HUES48 (cell line): Measurements from ENCODE around the gene ASB2.

Experiments used
- H3K27ac ChIP-seq: one replicate; pipeline ENCODE4 v1.7.0; 2013; ENCODE audit warnings: low read depth, low read length, inconsistent platforms
- H3K27me3 ChIP-seq: 2 replicates; pipeline ENCODE4 v1.6.1; 2013; ENCODE audit warnings: mild to moderate bottlenecking, low read length; ENCODE audit not compliant: control insufficient read depth, insufficient read depth
- H3K36me3 ChIP-seq: 2 replicates; pipeline ENCODE4 v1.6.1; 2013; ENCODE audit warnings: low read length; ENCODE audit not compliant: control insufficient read depth, insufficient read depth
- H3K4me1 ChIP-seq: 2 replicates; pipeline ENCODE4 v1.6.1; 2013; ENCODE audit warnings: mild to moderate bottlenecking, low read length; ENCODE audit not compliant: control insufficient read depth, insufficient read depth
- H3K4me3 ChIP-seq: 2 replicates; pipeline ENCODE4 v1.5.1; 2013; ENCODE audit warnings: mild to moderate bottlenecking, low read depth, low read length
- H3K9ac ChIP-seq: 2 replicates; pipeline ENCODE4 v1.6.1; 2013; ENCODE audit warnings: mild to moderate bottlenecking, low read depth, low read length, moderate library complexity
- H3K9me3 ChIP-seq: 2 replicates; pipeline ENCODE4 v1.6.1; 2013; ENCODE audit warnings: low read length; ENCODE audit not compliant: control insufficient read depth, insufficient read depth

The ASB2 gene

DNA sequence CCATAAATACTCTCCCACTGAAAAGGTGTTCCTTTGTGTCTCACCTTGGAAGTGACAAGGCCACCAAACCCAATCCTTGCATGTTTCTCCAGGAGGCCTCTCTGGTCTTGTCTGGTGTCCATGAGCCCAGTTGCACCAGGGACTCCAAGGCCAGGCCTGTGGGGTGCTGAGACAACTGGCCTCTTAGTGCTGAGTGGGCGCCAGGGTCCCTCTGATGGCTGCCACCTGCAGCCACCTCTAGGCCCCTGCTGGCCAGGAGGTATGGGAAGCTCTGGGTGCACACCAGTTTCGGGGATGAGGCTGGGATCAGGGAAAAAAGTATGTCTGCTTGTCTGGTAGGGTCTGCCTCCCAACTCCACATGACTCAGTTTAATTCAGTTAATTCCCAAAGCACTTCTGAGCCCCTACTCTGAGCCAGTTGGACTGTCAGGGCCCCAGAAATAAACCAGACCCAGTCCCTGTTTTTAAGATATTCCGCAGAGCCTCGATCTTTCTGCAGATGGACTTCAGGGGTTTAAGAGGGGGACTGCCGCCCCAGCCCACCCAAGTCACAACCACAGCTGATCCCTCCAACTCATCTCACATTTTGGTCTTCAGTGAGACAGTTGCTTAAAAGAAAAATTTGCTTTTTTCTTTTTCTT is 64.3 kb downstream of the ASB2 start:
- Histone ChIP-seq H3K9me3 (no peaks in the 10 kb centered on the region), H3K4me3 (no peak overlapping the region), H3K9ac (no peak overlapping the region), H3K36me3 (no peaks in the 10 kb centered on the region), H3K27me3 (no peaks in the 10 kb centered on the region), H3K4me1 (no peaks in the 10 kb centered on the region), H3K27ac (no peak overlapping the region)

DNA sequence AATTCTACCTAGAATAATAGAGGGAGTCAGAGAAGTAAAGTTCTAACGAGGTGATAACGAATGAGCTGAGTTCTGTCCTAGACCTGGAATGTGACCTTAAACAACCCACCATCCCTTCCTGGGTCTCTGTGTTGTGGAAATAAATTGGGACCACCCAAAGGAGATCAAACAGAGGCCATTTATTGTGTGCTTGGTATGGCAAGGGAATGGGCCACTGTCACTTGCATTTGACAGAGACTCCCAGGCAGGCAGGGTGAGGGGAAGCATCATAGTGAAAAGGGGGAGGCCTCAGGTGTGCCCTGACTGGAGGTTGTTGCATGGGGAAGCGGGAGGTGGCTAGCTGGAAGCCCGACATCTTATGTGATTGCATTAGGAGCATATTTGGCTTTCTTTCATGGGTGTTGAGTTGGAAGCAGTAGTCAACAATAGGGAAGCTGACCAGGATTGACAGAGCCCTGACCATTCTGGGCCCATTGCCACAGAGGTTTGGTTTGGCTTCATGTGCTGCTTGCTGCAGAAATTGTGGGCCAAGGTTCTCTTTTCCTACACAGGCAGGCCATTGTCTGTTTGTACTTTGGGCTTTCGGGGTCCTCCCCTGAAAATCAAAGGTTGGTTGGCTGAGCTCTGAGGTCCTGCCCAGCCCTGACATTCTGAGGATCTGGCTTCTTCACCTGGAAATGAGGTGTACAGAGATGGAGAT is 66.8 kb downstream of the ASB2 start:
- Histone ChIP-seq H3K9ac (no peak overlapping the region), H3K9me3 (no peaks in the 10 kb centered on the region), H3K4me3 (no peak overlapping the region), H3K4me1 (peaks cover 2% of the 10 kb centered on the region; the same call in 1 of the 2 replicates), H3K36me3 (no peaks in the 10 kb centered on the region), H3K27me3 (no peaks in the 10 kb centered on the region), H3K27ac (no peak overlapping the region)

DNA sequence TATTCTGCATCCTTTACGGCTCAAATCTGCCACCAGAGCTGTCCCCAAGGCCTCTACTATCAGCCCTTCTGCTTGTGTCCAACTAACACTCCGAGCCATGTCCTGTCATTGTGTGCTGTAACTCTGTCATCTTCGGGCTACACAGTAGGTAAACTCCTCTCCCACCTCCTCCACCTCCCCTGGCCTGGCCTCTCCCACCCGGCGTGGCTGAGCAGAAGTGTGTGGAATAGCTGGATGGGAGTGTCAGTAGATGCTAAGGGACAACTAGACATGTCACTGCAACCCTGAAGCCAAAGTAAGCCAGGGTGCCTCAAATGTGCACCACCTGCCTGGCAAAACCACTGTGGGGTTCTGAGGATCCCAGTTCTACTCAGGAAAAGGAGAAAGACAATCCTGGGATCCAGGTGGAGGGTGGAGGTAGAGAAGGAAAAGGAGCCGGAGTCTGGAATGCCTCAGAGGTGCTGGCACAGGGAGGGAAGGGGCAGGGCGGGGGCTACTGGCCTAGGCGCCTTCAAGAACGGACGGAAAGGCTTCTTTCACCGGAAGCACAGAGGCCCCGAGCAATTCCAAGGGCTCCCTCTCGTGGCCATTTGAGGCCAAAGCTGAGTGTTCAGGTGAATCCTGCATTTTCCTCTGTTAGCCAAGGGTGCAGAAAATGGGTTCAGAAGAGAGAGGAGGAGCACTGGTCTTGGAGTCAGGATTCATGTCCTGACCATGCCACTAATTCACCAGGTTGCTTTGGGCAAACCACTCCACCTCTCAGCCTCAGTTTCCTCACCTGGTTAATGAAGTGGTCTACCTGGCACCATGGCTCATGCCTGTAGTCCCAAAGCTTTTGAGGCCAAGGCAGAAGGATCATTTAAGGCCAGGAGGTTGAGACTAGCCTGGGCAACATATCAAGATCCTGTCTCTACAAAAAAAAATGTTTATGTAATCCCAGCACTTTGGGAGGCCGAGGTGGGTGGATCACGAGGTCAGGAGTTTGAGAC is 69.7 kb downstream of the ASB2 start:
- no peaks in the 10 kb centered on the region for H3K9me3 ChIP-seq
- no peak overlapping the region for H3K27ac ChIP-seq
- H3K4me1 ChIP-seq, result peaks cover 2% of the 10 kb centered on the region; the same call in 1 of the 2 replicates
- no peaks in the 10 kb centered on the region for H3K36me3 ChIP-seq
- no peak overlapping the region for H3K9ac ChIP-seq
- H3K4me3 ChIP-seq, result no peak overlapping the region
- no peaks in the 10 kb centered on the region for H3K27me3 ChIP-seq

DNA sequence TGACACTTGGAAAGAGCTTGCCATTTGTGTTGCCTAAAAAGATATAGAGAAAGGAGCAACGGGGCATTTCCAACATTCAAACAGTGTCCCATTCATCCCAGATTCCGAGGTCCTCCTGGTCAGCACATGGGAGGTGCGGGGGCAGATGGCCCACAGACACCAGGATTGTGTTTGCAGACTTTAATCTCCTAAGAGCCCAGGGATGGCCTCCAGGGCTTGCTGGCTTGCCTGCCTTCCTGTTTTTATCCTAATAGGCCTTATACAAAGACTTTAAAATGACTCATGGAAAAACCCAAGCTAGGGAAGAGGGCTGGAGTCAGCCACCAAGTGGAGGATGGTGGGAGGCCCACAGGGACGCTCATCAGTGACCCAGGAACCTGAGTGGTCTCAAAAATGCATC is 70.7 kb downstream of the ASB2 start:
- H3K9ac ChIP-seq, result no peak overlapping the region
- H3K4me1 ChIP-seq, result peaks cover 2% of the 10 kb centered on the region; the same call in 1 of the 2 replicates
- H3K36me3 ChIP-seq, result no peaks in the 10 kb centered on the region
- no peaks in the 10 kb centered on the region for H3K27me3 ChIP-seq
- H3K4me3 ChIP-seq, result no peak overlapping the region
- H3K27ac ChIP-seq, result no peak overlapping the region
- no peaks in the 10 kb centered on the region for H3K9me3 ChIP-seq

DNA sequence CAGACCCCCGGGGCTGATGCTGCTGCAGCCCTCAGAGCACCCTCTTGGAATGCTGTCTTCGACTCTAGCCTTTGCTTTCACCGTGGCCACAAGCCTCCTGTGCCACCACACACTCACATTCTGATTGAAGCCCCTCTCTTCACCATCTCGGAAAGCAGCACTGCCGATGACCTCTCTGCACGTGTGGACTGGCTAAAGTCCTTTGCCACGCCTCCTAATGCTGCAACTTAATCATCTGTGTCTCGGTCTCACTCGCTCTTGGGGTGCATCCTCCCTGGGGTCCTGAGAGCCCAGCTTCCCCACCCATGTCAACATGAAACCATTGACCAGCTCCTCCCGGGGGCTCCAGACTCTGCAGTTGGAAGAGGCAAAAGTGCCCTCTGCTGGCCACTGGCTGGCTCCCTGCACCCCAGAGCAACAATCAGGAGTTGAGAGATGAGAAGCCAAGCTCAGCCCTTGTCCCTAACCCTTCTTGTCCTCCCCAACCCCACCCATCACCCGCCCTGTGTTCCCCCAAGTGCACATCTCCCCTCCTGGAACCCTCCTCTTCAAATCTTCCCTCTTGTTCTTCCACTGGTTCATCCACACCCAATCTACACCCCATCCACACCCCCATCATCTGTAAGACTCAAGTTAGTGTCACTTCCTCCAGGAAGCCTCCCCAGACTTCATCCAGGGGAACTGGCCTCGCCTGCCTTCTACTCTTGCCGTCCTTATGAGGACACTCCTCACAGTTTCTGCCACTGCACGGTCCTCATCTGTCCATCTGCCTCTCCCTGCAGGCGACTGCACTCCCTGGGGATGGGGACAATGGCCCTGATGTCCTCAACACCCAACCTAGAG is 72.8 kb downstream of the ASB2 start:
- H3K27ac ChIP-seq, result no peak overlapping the region
- H3K9me3 ChIP-seq, result no peaks in the 10 kb centered on the region
- no peak overlapping the region for H3K9ac ChIP-seq
- H3K36me3 ChIP-seq, result no peaks in the 10 kb centered on the region
- no peaks in the 10 kb centered on the region for H3K27me3 ChIP-seq
- no peak overlapping the region for H3K4me3 ChIP-seq
- H3K4me1 ChIP-seq, result peaks cover 2% of the 10 kb centered on the region; the same call in 1 of the 2 replicates

DNA sequence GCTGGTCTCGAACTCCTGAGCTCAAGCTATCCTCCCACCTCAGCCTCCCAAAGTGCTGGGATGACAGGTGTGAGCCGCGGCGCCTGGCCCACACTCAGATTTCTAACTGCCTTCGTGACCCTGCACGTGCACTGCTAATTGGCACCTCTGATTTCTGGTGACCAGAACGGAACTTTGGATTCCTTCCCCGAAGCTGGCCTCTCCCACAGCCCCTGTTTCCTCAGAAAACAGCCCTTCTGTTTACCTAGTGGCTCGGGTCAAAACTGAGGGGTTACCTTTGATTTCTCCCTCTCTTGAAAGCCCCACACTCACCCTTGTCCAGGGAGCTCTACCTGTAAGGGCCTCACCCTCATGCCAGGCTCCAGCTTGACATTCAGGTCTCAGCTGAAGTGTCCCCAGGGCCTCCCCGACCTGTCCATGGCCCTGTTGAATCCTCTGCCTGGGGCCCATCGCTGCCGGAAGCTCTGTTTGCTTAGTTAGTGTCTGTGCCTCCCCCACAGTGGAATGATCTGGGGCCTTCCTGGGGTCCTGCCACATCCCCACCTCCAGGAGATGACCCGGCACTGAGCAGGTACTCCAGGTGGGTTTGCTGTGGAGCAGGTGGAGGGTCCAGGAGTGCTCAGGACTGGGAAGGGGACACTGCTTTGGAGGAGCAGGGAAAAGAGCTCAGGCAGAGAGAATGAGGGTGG is 73.6 kb downstream of the ASB2 start:
- Histone ChIP-seq H3K9ac (no peak overlapping the region), H3K27ac (no peak overlapping the region), H3K36me3 (no peaks in the 10 kb centered on the region), H3K27me3 (no peaks in the 10 kb centered on the region), H3K4me3 (no peak overlapping the region), H3K9me3 (no peaks in the 10 kb centered on the region), H3K4me1 (peaks cover 2% of the 10 kb centered on the region; the same call in 1 of the 2 replicates)

DNA sequence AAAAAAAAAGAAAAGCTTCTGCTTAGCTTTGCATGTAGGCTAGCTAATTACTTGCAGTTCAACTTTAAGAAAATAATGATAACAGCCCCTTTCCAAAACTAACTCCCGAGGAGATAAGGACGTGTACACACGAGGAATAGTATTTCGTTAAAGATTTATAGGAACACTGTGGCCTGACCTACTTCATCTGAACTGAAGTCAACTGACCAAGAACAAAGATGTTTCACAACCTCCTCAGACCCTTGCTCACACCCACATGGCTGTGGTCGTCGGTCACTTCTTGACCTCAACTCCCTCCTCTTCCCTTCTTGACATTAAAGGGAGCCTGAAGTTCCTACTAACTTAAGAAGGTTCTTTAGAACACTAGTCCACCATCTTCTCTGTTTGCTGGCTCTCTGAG is 74.6 kb downstream of the ASB2 start:
- H3K4me1 ChIP-seq, result peaks cover 2% of the 10 kb centered on the region; the same call in 1 of the 2 replicates
- H3K9ac ChIP-seq, result no peak overlapping the region
- no peaks in the 10 kb centered on the region for H3K27me3 ChIP-seq
- no peak overlapping the region for H3K4me3 ChIP-seq
- no peaks in the 10 kb centered on the region for H3K9me3 ChIP-seq
- H3K36me3 ChIP-seq, result no peaks in the 10 kb centered on the region
- H3K27ac ChIP-seq, result no peak overlapping the region

DNA sequence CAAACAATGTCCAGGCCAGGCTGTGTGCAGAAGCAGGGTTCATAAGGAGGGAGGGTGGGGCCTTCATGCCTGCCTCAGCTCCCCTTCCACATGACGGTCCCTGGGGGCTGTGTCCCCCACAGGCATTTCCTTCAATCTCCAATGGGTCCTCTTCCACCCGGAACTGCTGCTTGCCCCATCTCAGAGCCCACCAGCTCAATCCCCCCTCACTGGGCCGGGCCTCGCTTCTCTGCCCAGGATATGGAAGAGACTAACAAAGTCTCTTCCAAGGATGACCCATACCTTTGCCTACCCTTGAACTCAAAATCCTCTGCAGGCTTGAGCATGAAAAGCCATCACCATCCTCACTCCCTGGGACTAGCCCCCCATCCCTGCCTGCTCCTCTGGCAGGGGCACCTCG is 77.6 kb downstream of the ASB2 start:
- Histone ChIP-seq H3K9me3 (no peaks in the 10 kb centered on the region), H3K27ac (no peak overlapping the region), H3K4me1 (peaks cover 11% of the 10 kb centered on the region), H3K9ac (no peak overlapping the region), H3K36me3 (no peaks in the 10 kb centered on the region), H3K27me3 (no peaks in the 10 kb centered on the region), H3K4me3 (no peak overlapping the region)

DNA sequence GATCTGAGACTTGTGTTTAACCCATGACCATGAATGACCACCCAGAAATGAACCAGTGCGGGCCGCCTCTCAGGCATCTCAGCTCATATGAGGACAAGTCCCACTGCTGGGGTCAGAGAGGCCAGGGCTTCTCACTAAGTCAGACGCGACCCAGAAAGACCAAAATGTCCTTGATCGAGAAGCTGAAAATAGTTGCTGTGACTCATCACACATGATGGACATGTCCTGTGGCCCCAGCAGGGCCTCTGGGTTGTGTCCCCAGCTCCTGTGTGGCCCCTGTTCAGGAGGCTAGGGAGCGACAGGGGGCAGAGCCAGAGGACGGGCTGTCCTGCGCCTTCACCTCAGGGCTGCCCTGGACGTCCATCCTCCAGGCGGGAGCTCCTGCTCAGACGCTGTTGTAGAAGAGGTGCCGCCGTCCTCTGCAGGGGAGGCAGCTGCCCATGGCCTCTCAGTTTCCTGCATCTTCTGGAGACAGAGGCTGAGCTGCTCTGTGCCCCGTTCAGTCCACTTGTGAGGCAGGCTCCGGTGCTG is 78.2 kb downstream of the ASB2 start:
- peaks cover 17% of the 10 kb centered on the region for H3K4me1 ChIP-seq
- no peaks in the 10 kb centered on the region for H3K9me3 ChIP-seq
- H3K27ac ChIP-seq, result no peak overlapping the region
- H3K36me3 ChIP-seq, result no peaks in the 10 kb centered on the region
- H3K9ac ChIP-seq, result no peak overlapping the region
- H3K4me3 ChIP-seq, result no peak overlapping the region
- H3K27me3 ChIP-seq, result no peaks in the 10 kb centered on the region

DNA sequence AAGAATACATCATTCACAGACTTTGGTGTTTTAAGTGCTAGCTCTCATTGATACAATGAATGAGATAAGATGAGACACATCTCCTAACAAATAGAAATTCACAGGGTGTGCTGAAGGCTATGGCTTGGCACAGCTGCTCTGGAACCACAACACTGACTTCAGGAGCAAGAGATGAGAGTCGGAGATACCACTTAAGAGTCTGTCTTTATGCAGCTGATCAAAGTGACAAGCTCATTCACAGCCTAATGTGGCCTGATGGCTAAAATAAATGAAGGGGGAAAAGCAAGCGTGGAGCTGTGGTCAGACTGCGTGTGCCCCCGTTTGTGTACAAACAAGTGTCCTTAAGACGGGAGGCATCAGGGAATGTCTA is 78.9 kb downstream of the ASB2 start:
- H3K36me3 ChIP-seq, result no peaks in the 10 kb centered on the region
- no peaks in the 10 kb centered on the region for H3K9me3 ChIP-seq
- H3K4me3 ChIP-seq, result no peak overlapping the region
- H3K27me3 ChIP-seq, result no peaks in the 10 kb centered on the region
- no peak overlapping the region for H3K9ac ChIP-seq
- peaks cover 18% of the 10 kb centered on the region for H3K4me1 ChIP-seq
- H3K27ac ChIP-seq, result no peak overlapping the region
